GM12891 (cell line): ENCODE measurements around the gene TCEAL9.

Experiments
- POLR2A ChIP-seq: IDR thresholded peaks from 2 replicates; pipeline ENCODE4 v1.6.1; 2011; ENCODE audit warnings: low read depth, low read length, control low read depth
- TAF1 ChIP-seq: IDR thresholded peaks from 2 replicates; pipeline ENCODE4 v1.6.1; 2011; ENCODE audit warnings: low read depth, low read length, control low read depth

GRCh38 chrX:103404231-103405008 is 48.1 kb downstream of the TCEAL9 start:
- no peak for TF ChIP-seq POLR2A
- no peak for TF ChIP-seq TAF1
